H9 (cell line): ENCODE results near the gene MAP1LC3B. TPM values are rescaled to one million over a fixed set of nuclear protein-coding genes. Genes with fewer than 3 reads are reported as not detected.
A peak's percentile ranks its signal among the peaks of the same experiment; 100 is the strongest.

Source experiments
- DNase-seq: peaks from one replicate; pipeline ENCODE4 v3.0.0-alpha.2; 2017
- H2AFZ ChIP-seq: one replicate; pipeline ENCODE4 v1.6.1; 2013; ENCODE audit warnings: mild to moderate bottlenecking, low read length, control low read depth, moderate library complexity
- H2AK5ac ChIP-seq: 2 replicates; pipeline ENCODE4 v1.6.1; 2013; ENCODE audit warnings: low read length, control low read depth, mixed read lengths; ENCODE audit not compliant: insufficient read length
- H2BK120ac ChIP-seq: one replicate; pipeline ENCODE4 v1.6.1; 2013; ENCODE audit warnings: low read depth, mild to moderate bottlenecking, low read length, control low read depth, inconsistent platforms; ENCODE audit not compliant: poor library complexity, severe bottlenecking
- H2BK12ac ChIP-seq: 2 replicates; pipeline ENCODE4 v1.6.1; 2013; ENCODE audit warnings: low read length, control low read depth, mixed read lengths, low read depth; ENCODE audit not compliant: insufficient read length
- H2BK15ac ChIP-seq: 2 replicates; pipeline ENCODE4 v1.6.1; 2013; ENCODE audit warnings: low read depth, low read length, control low read depth
- H2BK20ac ChIP-seq: one replicate; pipeline ENCODE4 v1.6.1; 2013; ENCODE audit warnings: low read depth, mild to moderate bottlenecking, low read length, control low read depth, inconsistent platforms; ENCODE audit not compliant: poor library complexity, severe bottlenecking
- H2BK5ac ChIP-seq: 2 replicates; pipeline ENCODE4 v1.6.1; 2013; ENCODE audit warnings: low read length, control low read depth, mixed read lengths; ENCODE audit not compliant: insufficient read length
- H3K14ac ChIP-seq: 2 replicates; pipeline ENCODE4 v1.6.1; 2013; ENCODE audit warnings: low read length, control low read depth; ENCODE audit not compliant: insufficient read depth
- H3K18ac ChIP-seq: 2 replicates; pipeline ENCODE4 v1.6.1; 2013; ENCODE audit warnings: low read depth, mild to moderate bottlenecking, mixed read lengths, low read length, control low read depth; ENCODE audit not compliant: insufficient read length
- H3K23ac ChIP-seq: 2 replicates; pipeline ENCODE4 v1.6.1; 2013; ENCODE audit warnings: low read length, control low read depth, mixed read lengths, low read depth; ENCODE audit not compliant: insufficient read length
- H3K23me2 ChIP-seq: 2 replicates; pipeline ENCODE4 v1.6.1; 2013; ENCODE audit warnings: low read depth, mild to moderate bottlenecking, mixed read lengths, low read length, control low read depth; ENCODE audit not compliant: insufficient read length, poor library complexity, severe bottlenecking
- H3K27ac ChIP-seq: 2 replicates; pipeline ENCODE4 v1.5.1; 2013; ENCODE audit warnings: low read length, control low read depth, mixed read lengths, low read depth; ENCODE audit not compliant: insufficient read length
- H3K27me3 ChIP-seq: 2 replicates; pipeline ENCODE4 v1.6.1; 2013; ENCODE audit warnings: low read length, control low read depth, inconsistent platforms; ENCODE audit not compliant: insufficient read depth
- H3K4ac ChIP-seq: 2 replicates; pipeline ENCODE4 v1.6.1; 2013; ENCODE audit warnings: low read depth, mild to moderate bottlenecking, control low read depth, inconsistent platforms, low read length, moderate library complexity
- H3K4me1 ChIP-seq: 2 replicates; pipeline ENCODE4 v1.6.1; 2013; ENCODE audit warnings: low read length, control low read depth, inconsistent platforms; ENCODE audit not compliant: insufficient read depth
- H3K4me2 ChIP-seq: 2 replicates; pipeline ENCODE4 v1.6.1; 2013; ENCODE audit warnings: low read length, control low read depth, mixed read lengths; ENCODE audit not compliant: insufficient read length, insufficient read depth
- H3K56ac ChIP-seq: 2 replicates; pipeline ENCODE4 v1.6.1; 2013; ENCODE audit warnings: low read depth, mild to moderate bottlenecking, mixed read lengths, low read length, control low read depth; ENCODE audit not compliant: insufficient read length
- H3K79me1 ChIP-seq: 2 replicates; pipeline ENCODE4 v1.6.1; 2013; ENCODE audit warnings: low read depth, mild to moderate bottlenecking, moderate library complexity, low read length, control low read depth, inconsistent platforms; ENCODE audit not compliant: insufficient read depth, poor library complexity, severe bottlenecking
- H3K79me2 ChIP-seq: 2 replicates; pipeline ENCODE4 v1.6.1; 2013; ENCODE audit warnings: low read length, control low read depth, inconsistent platforms; ENCODE audit not compliant: insufficient read depth
- H3K9ac ChIP-seq: 2 replicates; pipeline ENCODE4 v1.6.1; 2013; ENCODE audit warnings: low read length, control low read depth, mixed read lengths; ENCODE audit not compliant: insufficient read length; ENCODE audit errors: extremely low read depth
- H3K9me3 ChIP-seq: one replicate; pipeline ENCODE4 v1.6.1; 2013; ENCODE audit warnings: low read depth, low read length, inconsistent platforms; ENCODE audit not compliant: control insufficient read depth
- H3T11ph ChIP-seq: one replicate; pipeline ENCODE4 v1.6.1; 2013; ENCODE audit warnings: mild to moderate bottlenecking, low read length, control low read depth, inconsistent platforms
- H4K20me1 ChIP-seq: one replicate; pipeline ENCODE4 v1.6.1; 2013; ENCODE audit not compliant: control insufficient read depth, insufficient read length, insufficient read depth
- H4K5ac ChIP-seq: 2 replicates; pipeline ENCODE4 v1.6.1; 2013; ENCODE audit warnings: low read depth, mild to moderate bottlenecking, mixed read lengths, low read length, control low read depth; ENCODE audit not compliant: insufficient read length
- H4K8ac ChIP-seq: replicated peaks from 2 replicates; pipeline ENCODE4 v1.6.1; 2013; ENCODE audit warnings: low read length, control low read depth, mixed read lengths, low read depth; ENCODE audit not compliant: insufficient read length
- H4K91ac ChIP-seq: 2 replicates; pipeline ENCODE4 v1.6.1; 2013; ENCODE audit warnings: low read depth, mild to moderate bottlenecking, moderate library complexity, mixed read lengths, low read length, control low read depth; ENCODE audit not compliant: insufficient read length
- H3K27ac Mint-ChIP-seq, 3 experiments: 2 replicates in 2 of 3; 3 replicates in 1 of 3; pipeline ENCODE4 v1.8.0; 2020 to 2021; ENCODE audit warnings: mixed read lengths in 3 of 3, mild to moderate bottlenecking in 1 of 3, moderate library complexity in 1 of 3
- H3K27me3 Mint-ChIP-seq: 2 replicates; pipeline ENCODE4 v1.8.0; 2021; ENCODE audit warnings: low read depth, mild to moderate bottlenecking, moderate library complexity, mixed read lengths
- H3K36me3 Mint-ChIP-seq, 3 experiments: 2 replicates in 2 of 3; 3 replicates in 1 of 3; pipeline ENCODE4 v1.8.0; 2020 to 2021; ENCODE audit warnings: low read depth in 3 of 3, mixed read lengths in 3 of 3; ENCODE audit not compliant: insufficient read depth in 1 of 3
- H3K4me1 Mint-ChIP-seq, 2 experiments: 2 replicates each; pipeline ENCODE4 v1.8.0; 2020; ENCODE audit warnings: mixed read lengths in 2 of 2
- H3K4me3 Mint-ChIP-seq, 2 experiments: 2 replicates in 1 of 2; 3 replicates in 1 of 2; pipeline ENCODE4 v1.8.0; 2020 to 2021; ENCODE audit warnings: mild to moderate bottlenecking in 2 of 2, mixed read lengths in 2 of 2, moderate library complexity in 1 of 2
- H3K9me3 Mint-ChIP-seq, 2 experiments: 2 replicates in 1 of 2; 3 replicates in 1 of 2; pipeline ENCODE4 v1.8.0; 2020; ENCODE audit warnings: mild to moderate bottlenecking in 2 of 2, mixed read lengths in 2 of 2, moderate library complexity in 1 of 2
- WGBS: extraction: QIAGEN DNeasy Blood & Tissue Kit; methylation state at CpG from one replicate; pipeline ENCODE4 v1.1.7; 2013; ENCODE audit warnings: missing lambda C conversion rate, low lambda C conversion rate, mixed read lengths; ENCODE audit not compliant: insufficient read length; ENCODE audit errors: extremely low coverage; 5-methylcytosine and 5-hydroxymethylcytosine counted together
- total RNA-seq: library from RNA; stranded (reverse); gene quantifications from 2 replicates; pipeline ENCODE4 v1.2.1, GENCODE V29; 2021
- TF ChIP-seq, protein P1 (sequence below): fragments of 200-600 bp; sonication (generic); conservative IDR thresholded peaks from 3 replicates; pipeline ENCODE4 v1.8.0; 2021; ENCODE audit warnings: antibody characterized with exemption, mild to moderate bottlenecking

MAP1LC3B gene
- total RNA-seq, 1 experiment from 2014 or later, result 47.1 TPM

DNA sequence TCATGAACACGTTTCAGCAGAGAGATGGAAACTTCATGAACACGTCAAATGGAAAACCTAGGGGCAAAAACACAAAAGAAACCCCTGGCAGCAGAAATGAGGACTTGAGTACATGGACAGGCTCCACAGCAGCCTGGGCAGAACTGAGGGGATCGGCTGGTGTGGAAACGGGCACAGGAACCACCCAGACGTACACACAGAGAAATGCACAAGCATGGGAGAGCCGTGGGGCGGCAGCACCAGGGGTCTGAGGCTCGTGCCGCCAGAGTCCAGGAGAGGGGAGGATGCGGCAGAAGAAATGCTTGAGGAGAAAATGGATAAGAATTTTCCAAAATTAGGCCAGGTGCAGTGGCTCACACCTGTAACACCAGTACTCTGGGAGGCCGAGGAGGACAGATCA is 30.0 kb downstream of the MAP1LC3B start:
- no peak overlapping the region for H3K4me2 ChIP-seq
- no peaks in the 10 kb centered on the region for H3K27me3 ChIP-seq
- peaks cover 41 to 52% of the 10 kb centered on the region in 2 experiments for H3K4me1 Mint-ChIP-seq
- no peak overlapping the region for H2AFZ ChIP-seq
- no peak overlapping the region for H3K27ac ChIP-seq
- H3K27ac Mint-ChIP-seq, result peak overlapping the region in 2 of 3 experiments; percentile 73 to 85; a peak in 5 of 7 replicates
- no peaks in the 10 kb centered on the region for H3K27me3 Mint-ChIP-seq
- no peak overlapping the region for H2BK15ac ChIP-seq
- no peak overlapping the region for H2BK12ac ChIP-seq
- H3K9me3 Mint-ChIP-seq, result no peaks in the 10 kb centered on the region; a peak in 1 of 5 replicates
- no peak overlapping the region for H2BK20ac ChIP-seq
- H3K14ac ChIP-seq, result no peak overlapping the region
- H3K56ac ChIP-seq, result no peak overlapping the region
- no peak overlapping the region for H4K5ac ChIP-seq
- no peak overlapping the region for H2AK5ac ChIP-seq
- H3K4me1 ChIP-seq, result peaks cover 7% of the 10 kb centered on the region; the same call in 1 of the 2 replicates
- no peak overlapping the region for H4K8ac ChIP-seq
- H3K79me1 ChIP-seq, result no peaks in the 10 kb centered on the region
- no peak overlapping the region for H3K9ac ChIP-seq
- peaks cover 2% of the 10 kb centered on the region for H4K20me1 ChIP-seq
- WGBS, result no CpG with 5 or more reads among the region's 11 CpGs
- H4K91ac ChIP-seq, result no peak overlapping the region
- no peak overlapping the region for H3K23ac ChIP-seq
- H3K18ac ChIP-seq, result no peak overlapping the region
- H3K23me2 ChIP-seq, result no peaks in the 10 kb centered on the region
- H3K9me3 ChIP-seq, result no peaks in the 10 kb centered on the region
- peaks cover 25 to 56% (median 48%) of the 10 kb centered on the region in 3 experiments for H3K36me3 Mint-ChIP-seq
- no peak for DNase-seq
- TF ChIP-seq, protein P1, sequence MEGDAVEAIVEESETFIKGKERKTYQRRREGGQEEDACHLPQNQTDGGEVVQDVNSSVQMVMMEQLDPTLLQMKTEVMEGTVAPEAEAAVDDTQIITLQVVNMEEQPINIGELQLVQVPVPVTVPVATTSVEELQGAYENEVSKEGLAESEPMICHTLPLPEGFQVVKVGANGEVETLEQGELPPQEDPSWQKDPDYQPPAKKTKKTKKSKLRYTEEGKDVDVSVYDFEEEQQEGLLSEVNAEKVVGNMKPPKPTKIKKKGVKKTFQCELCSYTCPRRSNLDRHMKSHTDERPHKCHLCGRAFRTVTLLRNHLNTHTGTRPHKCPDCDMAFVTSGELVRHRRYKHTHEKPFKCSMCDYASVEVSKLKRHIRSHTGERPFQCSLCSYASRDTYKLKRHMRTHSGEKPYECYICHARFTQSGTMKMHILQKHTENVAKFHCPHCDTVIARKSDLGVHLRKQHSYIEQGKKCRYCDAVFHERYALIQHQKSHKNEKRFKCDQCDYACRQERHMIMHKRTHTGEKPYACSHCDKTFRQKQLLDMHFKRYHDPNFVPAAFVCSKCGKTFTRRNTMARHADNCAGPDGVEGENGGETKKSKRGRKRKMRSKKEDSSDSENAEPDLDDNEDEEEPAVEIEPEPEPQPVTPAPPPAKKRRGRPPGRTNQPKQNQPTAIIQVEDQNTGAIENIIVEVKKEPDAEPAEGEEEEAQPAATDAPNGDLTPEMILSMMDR, result no peak
- H3K79me2 ChIP-seq, result no peaks in the 10 kb centered on the region
- H3T11ph ChIP-seq, result no peak overlapping the region
- no peak overlapping the region for H2BK120ac ChIP-seq
- H3K4me3 Mint-ChIP-seq, result no peak overlapping the region
- H3K4ac ChIP-seq, result no peak overlapping the region
- no peak overlapping the region for H2BK5ac ChIP-seq
